H9 (cell line): ENCODE data around the gene ARL13A. TPM values are rescaled to one million over a fixed set of nuclear protein-coding genes. Genes with fewer than 3 reads are reported as not detected.

ENCODE experiments used
- DNase-seq: peaks from one replicate; pipeline ENCODE4 v3.0.0-alpha.2; 2017
- H2AFZ ChIP-seq: one replicate; pipeline ENCODE4 v1.6.1; 2013; ENCODE audit warnings: mild to moderate bottlenecking, low read length, control low read depth, moderate library complexity
- H2AK5ac ChIP-seq: 2 replicates; pipeline ENCODE4 v1.6.1; 2013; ENCODE audit warnings: low read length, control low read depth, mixed read lengths; ENCODE audit not compliant: insufficient read length
- H2BK120ac ChIP-seq: one replicate; pipeline ENCODE4 v1.6.1; 2013; ENCODE audit warnings: low read depth, mild to moderate bottlenecking, low read length, control low read depth, inconsistent platforms; ENCODE audit not compliant: poor library complexity, severe bottlenecking
- H2BK12ac ChIP-seq: 2 replicates; pipeline ENCODE4 v1.6.1; 2013; ENCODE audit warnings: low read length, control low read depth, mixed read lengths, low read depth; ENCODE audit not compliant: insufficient read length
- H2BK15ac ChIP-seq: 2 replicates; pipeline ENCODE4 v1.6.1; 2013; ENCODE audit warnings: low read depth, low read length, control low read depth
- H2BK20ac ChIP-seq: one replicate; pipeline ENCODE4 v1.6.1; 2013; ENCODE audit warnings: low read depth, mild to moderate bottlenecking, low read length, control low read depth, inconsistent platforms; ENCODE audit not compliant: poor library complexity, severe bottlenecking
- H2BK5ac ChIP-seq: 2 replicates; pipeline ENCODE4 v1.6.1; 2013; ENCODE audit warnings: low read length, control low read depth, mixed read lengths; ENCODE audit not compliant: insufficient read length
- H3K14ac ChIP-seq: 2 replicates; pipeline ENCODE4 v1.6.1; 2013; ENCODE audit warnings: low read length, control low read depth; ENCODE audit not compliant: insufficient read depth
- H3K18ac ChIP-seq: 2 replicates; pipeline ENCODE4 v1.6.1; 2013; ENCODE audit warnings: low read depth, mild to moderate bottlenecking, mixed read lengths, low read length, control low read depth; ENCODE audit not compliant: insufficient read length
- H3K23ac ChIP-seq: 2 replicates; pipeline ENCODE4 v1.6.1; 2013; ENCODE audit warnings: low read length, control low read depth, mixed read lengths, low read depth; ENCODE audit not compliant: insufficient read length
- H3K23me2 ChIP-seq: 2 replicates; pipeline ENCODE4 v1.6.1; 2013; ENCODE audit warnings: low read depth, mild to moderate bottlenecking, mixed read lengths, low read length, control low read depth; ENCODE audit not compliant: insufficient read length, poor library complexity, severe bottlenecking
- H3K27ac ChIP-seq: 2 replicates; pipeline ENCODE4 v1.5.1; 2013; ENCODE audit warnings: low read length, control low read depth, mixed read lengths, low read depth; ENCODE audit not compliant: insufficient read length
- H3K27me3 ChIP-seq: 2 replicates; pipeline ENCODE4 v1.6.1; 2013; ENCODE audit warnings: low read length, control low read depth, inconsistent platforms; ENCODE audit not compliant: insufficient read depth
- H3K4ac ChIP-seq: 2 replicates; pipeline ENCODE4 v1.6.1; 2013; ENCODE audit warnings: low read depth, mild to moderate bottlenecking, control low read depth, inconsistent platforms, low read length, moderate library complexity
- H3K4me1 ChIP-seq: 2 replicates; pipeline ENCODE4 v1.6.1; 2013; ENCODE audit warnings: low read length, control low read depth, inconsistent platforms; ENCODE audit not compliant: insufficient read depth
- H3K4me2 ChIP-seq: 2 replicates; pipeline ENCODE4 v1.6.1; 2013; ENCODE audit warnings: low read length, control low read depth, mixed read lengths; ENCODE audit not compliant: insufficient read length, insufficient read depth
- H3K56ac ChIP-seq: 2 replicates; pipeline ENCODE4 v1.6.1; 2013; ENCODE audit warnings: low read depth, mild to moderate bottlenecking, mixed read lengths, low read length, control low read depth; ENCODE audit not compliant: insufficient read length
- H3K79me1 ChIP-seq: 2 replicates; pipeline ENCODE4 v1.6.1; 2013; ENCODE audit warnings: low read depth, mild to moderate bottlenecking, moderate library complexity, low read length, control low read depth, inconsistent platforms; ENCODE audit not compliant: insufficient read depth, poor library complexity, severe bottlenecking
- H3K79me2 ChIP-seq: 2 replicates; pipeline ENCODE4 v1.6.1; 2013; ENCODE audit warnings: low read length, control low read depth, inconsistent platforms; ENCODE audit not compliant: insufficient read depth
- H3K9ac ChIP-seq: 2 replicates; pipeline ENCODE4 v1.6.1; 2013; ENCODE audit warnings: low read length, control low read depth, mixed read lengths; ENCODE audit not compliant: insufficient read length; ENCODE audit errors: extremely low read depth
- H3K9me3 ChIP-seq: one replicate; pipeline ENCODE4 v1.6.1; 2013; ENCODE audit warnings: low read depth, low read length, inconsistent platforms; ENCODE audit not compliant: control insufficient read depth
- H3T11ph ChIP-seq: one replicate; pipeline ENCODE4 v1.6.1; 2013; ENCODE audit warnings: mild to moderate bottlenecking, low read length, control low read depth, inconsistent platforms
- H4K20me1 ChIP-seq: one replicate; pipeline ENCODE4 v1.6.1; 2013; ENCODE audit not compliant: control insufficient read depth, insufficient read length, insufficient read depth
- H4K5ac ChIP-seq: 2 replicates; pipeline ENCODE4 v1.6.1; 2013; ENCODE audit warnings: low read depth, mild to moderate bottlenecking, mixed read lengths, low read length, control low read depth; ENCODE audit not compliant: insufficient read length
- H4K8ac ChIP-seq: replicated peaks from 2 replicates; pipeline ENCODE4 v1.6.1; 2013; ENCODE audit warnings: low read length, control low read depth, mixed read lengths, low read depth; ENCODE audit not compliant: insufficient read length
- H4K91ac ChIP-seq: 2 replicates; pipeline ENCODE4 v1.6.1; 2013; ENCODE audit warnings: low read depth, mild to moderate bottlenecking, moderate library complexity, mixed read lengths, low read length, control low read depth; ENCODE audit not compliant: insufficient read length
- H3K27ac Mint-ChIP-seq, 3 experiments: 2 replicates in 2 of 3; 3 replicates in 1 of 3; pipeline ENCODE4 v1.8.0; 2020 to 2021; ENCODE audit warnings: mixed read lengths in 3 of 3, mild to moderate bottlenecking in 1 of 3, moderate library complexity in 1 of 3
- H3K27me3 Mint-ChIP-seq: 2 replicates; pipeline ENCODE4 v1.8.0; 2021; ENCODE audit warnings: low read depth, mild to moderate bottlenecking, moderate library complexity, mixed read lengths
- H3K36me3 Mint-ChIP-seq, 3 experiments: 2 replicates in 2 of 3; 3 replicates in 1 of 3; pipeline ENCODE4 v1.8.0; 2020 to 2021; ENCODE audit warnings: low read depth in 3 of 3, mixed read lengths in 3 of 3; ENCODE audit not compliant: insufficient read depth in 1 of 3
- H3K4me1 Mint-ChIP-seq, 2 experiments: 2 replicates each; pipeline ENCODE4 v1.8.0; 2020; ENCODE audit warnings: mixed read lengths in 2 of 2
- H3K4me3 Mint-ChIP-seq, 2 experiments: 2 replicates in 1 of 2; 3 replicates in 1 of 2; pipeline ENCODE4 v1.8.0; 2020 to 2021; ENCODE audit warnings: mild to moderate bottlenecking in 2 of 2, mixed read lengths in 2 of 2, moderate library complexity in 1 of 2
- H3K9me3 Mint-ChIP-seq, 2 experiments: 2 replicates in 1 of 2; 3 replicates in 1 of 2; pipeline ENCODE4 v1.8.0; 2020; ENCODE audit warnings: mild to moderate bottlenecking in 2 of 2, mixed read lengths in 2 of 2, moderate library complexity in 1 of 2
- WGBS: extraction: QIAGEN DNeasy Blood & Tissue Kit; methylation state at CpG from one replicate; pipeline ENCODE4 v1.1.7; 2013; ENCODE audit warnings: missing lambda C conversion rate, low lambda C conversion rate, mixed read lengths; ENCODE audit not compliant: insufficient read length; ENCODE audit errors: extremely low coverage; 5-methylcytosine and 5-hydroxymethylcytosine counted together
- total RNA-seq: library from RNA; stranded (reverse); gene quantifications from 2 replicates; pipeline ENCODE4 v1.2.1, GENCODE V29; 2021
- TF ChIP-seq, protein P1 (sequence below): fragments of 200-600 bp; sonication (generic); conservative IDR thresholded peaks from 3 replicates; pipeline ENCODE4 v1.8.0; 2021; ENCODE audit warnings: antibody characterized with exemption, mild to moderate bottlenecking

Gene ARL13A
- total RNA-seq, 1 experiment from 2014 or later: not detected

DNA sequence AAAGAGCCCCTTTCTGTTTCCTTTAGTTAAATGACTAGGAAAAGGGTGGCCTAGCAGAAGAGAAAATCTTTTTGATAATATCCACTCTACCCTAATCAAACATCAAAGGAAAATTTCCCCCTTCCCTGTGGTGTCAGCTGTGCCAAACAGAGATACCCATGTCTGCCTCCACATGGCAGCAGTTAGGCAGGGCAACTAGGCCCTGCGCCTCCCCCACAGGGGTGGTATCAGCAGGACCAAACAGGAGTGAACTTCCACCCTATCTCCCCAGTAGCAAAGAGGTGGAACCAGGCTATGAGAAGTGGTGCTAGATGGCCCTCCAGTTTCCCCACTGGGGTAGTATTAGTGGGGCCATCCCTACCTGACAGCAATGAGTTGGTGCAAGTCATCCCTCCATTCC, 21.0 kb upstream of the ARL13A start:
- Histone ChIP-seq H2BK15ac (no peak overlapping the region), H2BK5ac (no peak overlapping the region)

More for the DNA sequence above, 21.0 kb upstream of the ARL13A start:
- Histone ChIP-seq H2BK12ac (no peak overlapping the region), H3K79me1 (no peaks in the 10 kb centered on the region), H4K5ac (no peak overlapping the region), H3K56ac (no peak overlapping the region), H3K27ac (no peak overlapping the region), H4K20me1 (no peaks in the 10 kb centered on the region), H2AFZ (no peak overlapping the region), H3K4me2 (no peak overlapping the region), H3K23me2 (no peaks in the 10 kb centered on the region), H3K4me1 (peaks cover 3% of the 10 kb centered on the region; the same call in 1 of the 2 replicates), H3K27me3 (no peaks in the 10 kb centered on the region), H3K23ac (no peak overlapping the region), H3K4ac (no peak overlapping the region), H2BK20ac (no peak overlapping the region), H2AK5ac (no peak overlapping the region), H3K79me2 (no peaks in the 10 kb centered on the region), H4K91ac (no peak overlapping the region), H3K9ac (no peak overlapping the region), H2BK120ac (no peak overlapping the region), H3T11ph (no peak overlapping the region), H3K9me3 (peaks cover 21% of the 10 kb centered on the region), H3K14ac (no peak overlapping the region), H4K8ac (no peak overlapping the region), H3K18ac (no peak overlapping the region)
- peaks cover 1% of the 10 kb centered on the region for H3K27me3 Mint-ChIP-seq
- peaks cover 9 to 11% of the 10 kb centered on the region in 2 experiments for H3K4me1 Mint-ChIP-seq
- peaks cover 62 to 69% of the 10 kb centered on the region in 2 experiments for H3K9me3 Mint-ChIP-seq
- DNase-seq: no peak
- no CpG with 5 or more reads among the region's 1 CpG for WGBS
- TF ChIP-seq, protein P1, sequence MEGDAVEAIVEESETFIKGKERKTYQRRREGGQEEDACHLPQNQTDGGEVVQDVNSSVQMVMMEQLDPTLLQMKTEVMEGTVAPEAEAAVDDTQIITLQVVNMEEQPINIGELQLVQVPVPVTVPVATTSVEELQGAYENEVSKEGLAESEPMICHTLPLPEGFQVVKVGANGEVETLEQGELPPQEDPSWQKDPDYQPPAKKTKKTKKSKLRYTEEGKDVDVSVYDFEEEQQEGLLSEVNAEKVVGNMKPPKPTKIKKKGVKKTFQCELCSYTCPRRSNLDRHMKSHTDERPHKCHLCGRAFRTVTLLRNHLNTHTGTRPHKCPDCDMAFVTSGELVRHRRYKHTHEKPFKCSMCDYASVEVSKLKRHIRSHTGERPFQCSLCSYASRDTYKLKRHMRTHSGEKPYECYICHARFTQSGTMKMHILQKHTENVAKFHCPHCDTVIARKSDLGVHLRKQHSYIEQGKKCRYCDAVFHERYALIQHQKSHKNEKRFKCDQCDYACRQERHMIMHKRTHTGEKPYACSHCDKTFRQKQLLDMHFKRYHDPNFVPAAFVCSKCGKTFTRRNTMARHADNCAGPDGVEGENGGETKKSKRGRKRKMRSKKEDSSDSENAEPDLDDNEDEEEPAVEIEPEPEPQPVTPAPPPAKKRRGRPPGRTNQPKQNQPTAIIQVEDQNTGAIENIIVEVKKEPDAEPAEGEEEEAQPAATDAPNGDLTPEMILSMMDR: no peak
- H3K36me3 Mint-ChIP-seq: peaks cover 0 to 4% (median 0%) of the 10 kb centered on the region in 3 experiments; a peak in 2 of 7 replicates
- no peak overlapping the region for H3K4me3 Mint-ChIP-seq
- no peak overlapping the region for H3K27ac Mint-ChIP-seq
